GM18519 (cell line): Measurements from ENCODE around the gene CDC42EP3.

Experiments
- ATAC-seq: cut with Tn5 transposase; IDR thresholded peaks from one replicate; pipeline ENCODE4 v1.9.1; 2021; ENCODE audit warnings: mild to moderate bottlenecking, moderate library complexity; ENCODE audit not compliant: unreplicated experiment, low FRiP score

CDC42EP3 gene

DNA sequence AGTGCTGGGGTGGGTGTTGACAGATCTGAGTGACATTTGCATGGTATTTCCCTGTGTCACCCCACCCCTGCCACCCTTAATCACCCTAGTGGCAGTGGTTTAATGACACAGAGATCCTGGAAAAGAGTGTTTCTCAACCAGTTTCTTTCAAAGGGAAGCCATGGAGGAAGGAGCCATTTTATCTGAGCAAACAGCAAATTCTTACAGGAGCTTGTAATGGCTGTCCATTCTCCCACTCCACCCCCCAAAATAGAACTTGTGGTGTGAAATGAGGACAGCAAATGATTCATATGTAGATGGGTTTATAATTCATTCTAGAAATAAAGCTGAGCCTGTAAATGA, 51.5 kb downstream of the CDC42EP3 start:
- no peak for ATAC-seq

DNA sequence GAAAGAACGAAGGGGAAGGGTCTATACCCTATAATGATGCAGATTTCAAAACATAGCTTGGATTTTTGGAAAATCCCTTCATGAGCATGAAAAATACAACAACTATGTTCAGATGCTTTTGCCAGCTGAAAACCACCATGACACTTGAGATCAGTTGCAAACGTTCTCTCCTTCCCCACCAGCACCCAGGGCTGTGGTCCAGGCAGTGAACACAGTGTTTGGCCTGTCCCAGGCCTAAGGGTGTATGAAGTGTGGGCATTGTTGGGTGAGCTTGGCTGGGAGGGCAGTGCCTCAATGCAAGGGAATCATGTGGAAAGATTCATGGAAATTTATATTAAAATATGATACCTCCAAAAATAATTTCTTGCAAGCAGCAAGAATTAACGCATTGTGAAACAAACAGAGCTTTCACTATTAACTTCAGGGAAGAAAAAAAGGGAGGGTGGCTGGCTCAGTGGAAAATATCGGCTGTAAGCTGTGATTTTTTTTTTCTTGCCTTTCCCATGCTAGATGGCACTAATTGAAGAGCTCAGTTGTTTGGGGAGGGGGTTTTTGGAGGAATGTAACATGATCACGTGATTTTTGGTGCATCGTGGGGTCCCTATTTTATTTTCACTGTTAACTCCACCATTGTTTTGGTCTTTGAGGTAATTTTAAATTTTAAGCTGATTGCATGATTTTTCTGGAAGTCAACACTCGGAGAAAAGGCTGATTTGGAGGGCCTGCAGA, 52.0 kb downstream of the CDC42EP3 start:
- no peak for ATAC-seq

DNA sequence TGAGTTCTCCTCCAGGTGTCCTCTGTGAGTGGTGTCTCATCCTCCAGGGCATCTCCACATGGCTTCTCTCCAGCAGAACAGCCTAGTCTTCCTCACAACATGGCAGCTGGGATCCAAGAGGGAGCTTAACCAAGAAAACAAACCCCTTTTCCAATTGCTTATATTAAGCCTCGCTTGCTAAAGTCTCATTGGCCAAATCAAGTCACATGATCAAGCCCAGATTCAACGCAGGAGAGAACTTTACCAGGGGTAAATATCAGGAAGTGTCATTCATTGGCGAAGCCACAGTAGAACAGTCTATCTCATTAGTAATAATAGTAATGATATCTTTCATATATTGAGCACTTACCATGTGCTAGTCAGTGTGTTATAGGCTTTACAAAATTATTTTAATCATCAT, 53.1 kb downstream of the CDC42EP3 start:
- ATAC-seq: no peak

GRCh38 chr2:37617119-37617892, 54.1 kb downstream of the CDC42EP3 start:
- no peak for ATAC-seq

- no peak for ATAC-seq
Measured at GRCh38 chr2:37616677-37617005, 54.8 kb downstream of the CDC42EP3 start.

DNA sequence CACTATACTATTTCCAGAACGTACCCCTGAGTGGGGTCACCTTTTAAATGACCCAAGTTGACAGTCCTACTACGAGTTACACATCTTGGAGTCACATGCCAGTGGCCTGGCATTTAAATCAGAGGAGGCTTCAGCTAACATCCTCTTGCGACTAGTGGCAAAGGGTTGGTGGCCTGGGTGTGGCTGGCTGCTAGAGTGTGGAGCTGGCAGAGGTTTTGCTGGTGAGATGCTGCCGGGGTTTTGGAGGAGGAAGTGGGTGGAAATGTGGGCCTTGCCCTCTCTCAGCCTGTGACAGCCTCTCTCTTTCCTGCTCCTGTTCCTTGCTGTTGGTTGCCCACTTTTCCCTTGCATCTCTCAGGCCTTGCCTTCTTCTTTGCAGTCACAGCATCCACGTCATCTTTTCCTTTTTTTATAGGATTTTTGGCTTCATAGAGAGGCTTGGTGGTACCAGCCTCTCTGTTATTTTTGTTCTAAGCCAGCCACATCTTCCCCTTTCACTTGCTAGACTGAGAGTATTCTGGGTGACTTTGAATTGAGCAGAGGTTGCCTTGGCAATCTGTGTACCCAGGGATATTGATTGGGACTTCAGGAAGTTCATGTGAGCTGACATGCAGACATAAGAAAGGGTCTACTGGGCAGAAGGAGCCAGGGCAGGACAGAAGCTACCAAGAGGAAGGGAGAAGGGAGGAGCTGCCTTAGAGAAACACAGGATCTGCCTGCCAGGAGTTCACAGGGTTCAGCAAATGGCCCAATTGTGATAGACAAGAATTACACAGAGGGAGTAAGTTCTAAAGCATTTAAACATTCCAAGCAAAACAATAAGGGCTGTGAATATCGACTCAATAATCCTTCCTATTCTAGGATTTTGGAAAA, 55.4 kb downstream of the CDC42EP3 start:
- ATAC-seq: no peak

- no peak for ATAC-seq
Measured at GRCh38 chr2:37614061-37614738, 57.2 kb downstream of the CDC42EP3 start.

GRCh38 chr2:37612382-37612781, 59.1 kb downstream of the CDC42EP3 start:
- ATAC-seq: no peak

DNA sequence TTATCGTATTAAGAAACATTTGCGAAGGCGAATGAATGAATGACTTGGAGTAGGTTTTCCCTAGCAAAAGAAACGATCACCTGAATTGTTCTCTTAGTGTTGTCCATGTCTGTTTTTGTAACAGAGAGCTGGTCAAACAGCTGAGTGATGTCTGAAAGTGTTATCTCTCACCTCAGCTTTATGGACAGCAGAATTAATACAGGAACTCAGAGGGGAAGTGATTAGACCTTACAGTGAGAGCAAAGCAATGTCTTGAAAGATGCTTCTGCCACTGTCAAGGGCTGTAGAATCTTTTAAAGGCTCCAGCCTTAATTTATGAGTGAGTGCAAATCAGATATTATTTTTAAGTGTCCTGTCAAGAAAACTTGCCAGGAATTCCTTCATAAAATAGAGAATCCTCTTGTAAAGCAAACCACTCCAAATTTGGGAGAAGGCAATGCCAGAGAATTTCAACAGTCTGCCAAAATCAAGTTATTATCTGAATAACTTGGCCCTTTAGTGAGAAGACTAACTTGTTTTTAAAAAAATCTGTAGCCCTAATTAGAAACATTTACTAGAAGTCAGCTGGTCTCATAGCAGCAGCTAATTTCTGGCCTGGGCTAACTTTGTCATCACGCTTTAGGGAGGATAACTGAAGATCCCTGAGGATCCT, 60.7 kb downstream of the CDC42EP3 start:
- no peak for ATAC-seq

DNA sequence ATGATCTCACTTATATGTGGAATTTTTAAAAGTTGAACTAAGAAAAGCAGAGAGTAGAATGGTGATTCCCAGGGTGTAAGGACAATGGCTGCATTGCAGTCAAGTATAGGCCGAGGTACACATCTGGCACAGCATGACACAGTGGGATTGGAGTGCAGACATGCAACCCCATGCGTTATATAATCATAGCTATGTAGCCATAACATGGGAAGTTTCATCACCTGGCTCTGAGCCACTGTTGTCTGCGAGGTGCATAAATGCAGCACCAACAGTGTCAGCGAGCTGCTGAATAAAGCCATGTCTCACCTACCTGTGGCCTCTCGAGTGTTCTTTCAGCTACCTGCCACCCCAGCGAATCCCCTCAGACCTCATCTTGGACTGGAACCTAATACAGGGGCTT, 61.7 kb downstream of the CDC42EP3 start:
- no peak for ATAC-seq

DNA sequence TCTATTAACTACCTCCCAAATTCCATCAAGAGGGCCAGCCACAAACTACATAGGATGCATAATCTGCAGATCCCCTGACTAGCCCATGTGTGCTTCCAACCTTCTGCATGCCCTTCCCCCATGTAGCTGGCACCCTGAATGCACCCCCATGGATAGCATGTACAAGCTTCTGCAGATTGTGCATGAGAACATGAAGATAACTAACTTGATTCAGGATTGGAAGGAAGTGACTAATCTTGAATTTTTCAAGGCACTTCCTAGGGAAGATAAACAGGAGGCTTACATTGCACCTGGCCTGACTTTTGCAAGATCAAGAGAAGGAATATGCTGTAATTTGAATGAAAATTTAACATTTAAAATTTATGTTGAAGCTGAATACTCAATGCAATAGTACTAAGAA, 66.7 kb downstream of the CDC42EP3 start:
- ATAC-seq: no peak

GRCh38 chr2:37602702-37603101, 68.7 kb downstream of the CDC42EP3 start:
- no peak for ATAC-seq

GRCh38 chr2:37602040-37602439, 69.4 kb downstream of the CDC42EP3 start:
- no peak for ATAC-seq

- no peak for ATAC-seq
Measured at GRCh38 chr2:37601569-37601968, 69.9 kb downstream of the CDC42EP3 start.

- no peak for ATAC-seq
Measured at GRCh38 chr2:37600735-37601134, 70.7 kb downstream of the CDC42EP3 start.

- ATAC-seq: no peak
Measured at GRCh38 chr2:37599688-37600525, 71.5 kb downstream of the CDC42EP3 start.

- no peak for ATAC-seq
Measured at GRCh38 chr2:37593694-37594093, 77.7 kb downstream of the CDC42EP3 start.

DNA sequence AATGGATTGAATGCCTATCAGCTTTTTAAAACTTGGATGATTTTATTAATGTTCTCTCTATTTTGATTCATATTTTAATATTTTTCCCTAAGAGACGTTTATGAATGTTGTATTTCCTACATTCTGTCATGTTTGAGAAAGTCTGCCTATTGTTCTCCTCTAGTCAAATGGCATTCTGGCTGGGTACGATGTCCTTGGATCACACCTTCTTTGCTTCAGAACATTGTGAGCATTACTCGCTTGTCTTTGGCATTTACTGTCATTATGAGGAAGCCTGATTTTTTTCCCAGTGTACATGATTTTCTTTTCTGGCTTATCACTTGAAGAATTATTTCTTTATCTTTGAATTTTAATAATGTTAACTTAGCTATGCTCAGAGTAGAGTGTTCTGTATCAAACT, 78.4 kb downstream of the CDC42EP3 start:
- no peak for ATAC-seq
